ENCODE data around the gene MYH7B. TPM values are rescaled to one million over a fixed set of nuclear protein-coding genes. Genes with fewer than 3 reads are reported as not detected.

Gene MYH7B
- total and polyA plus RNA-seq, 4 donors = 0.21 to 0.89 (median 0.59) TPM

DNA sequence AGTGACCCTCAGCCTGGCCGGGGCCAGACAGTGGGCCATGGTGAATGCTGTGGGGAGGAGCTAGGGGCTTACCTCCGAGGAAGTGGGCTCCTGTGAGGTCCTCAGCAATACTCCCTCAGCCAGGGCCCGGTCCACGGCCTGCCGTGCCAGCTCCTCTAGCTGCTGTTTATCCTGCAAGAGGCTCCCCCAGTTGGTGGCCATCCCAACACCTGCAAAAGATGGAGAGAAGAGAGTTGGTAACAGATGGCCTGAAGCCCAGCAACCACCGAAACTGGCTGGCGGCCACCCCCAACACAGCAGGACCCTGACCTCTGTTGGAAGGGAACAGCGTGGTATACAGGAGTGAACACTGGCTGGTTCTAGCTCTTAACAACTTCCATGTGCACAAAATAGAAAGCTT is 4.0 kb upstream of the MYH7B start:
- WGBS, 2 donors = 86 to 91% methylated on average over 8 of the region's 8 CpGs
- no peak for DNase-seq
- Histone ChIP-seq H3K27me3 (ENCODE audit: control insufficient read depth in 3 of 3, insufficient read depth in 3 of 3, low read length in 2 of 3) (no peaks in the 10 kb centered on the region), H3K4me3 (no peak overlapping the region), H3K9me3 (ENCODE audit: control insufficient read depth in 4 of 4, insufficient read depth in 3 of 4, low read length in 3 of 4) (no peaks in the 10 kb centered on the region), H3K9ac (ENCODE audit: insufficient read depth in 1 of 2, low read length in 2 of 2) (no peak overlapping the region), H3K36me3 (ENCODE audit: control insufficient read depth in 4 of 4, insufficient read depth in 4 of 4, low read length in 4 of 4) (peaks cover 0 to 11% (median 1%) of the 10 kb centered on the region in 4 donors), H3K4me1 (ENCODE audit: control insufficient read depth in 5 of 5, insufficient read depth in 5 of 5, low read length in 5 of 5) (peaks cover 0 to 10% (median 2%) of the 10 kb centered on the region in 5 donors), H3K27ac (ENCODE audit: low read depth in 1 of 2, low read length in 1 of 2) (peak overlapping the region in 1 of 2 donors; percentile 66)
- ATAC-seq (ENCODE audit: insufficient read depth, low FRiP score) = no peak
- TF ChIP-seq, protein P1, sequence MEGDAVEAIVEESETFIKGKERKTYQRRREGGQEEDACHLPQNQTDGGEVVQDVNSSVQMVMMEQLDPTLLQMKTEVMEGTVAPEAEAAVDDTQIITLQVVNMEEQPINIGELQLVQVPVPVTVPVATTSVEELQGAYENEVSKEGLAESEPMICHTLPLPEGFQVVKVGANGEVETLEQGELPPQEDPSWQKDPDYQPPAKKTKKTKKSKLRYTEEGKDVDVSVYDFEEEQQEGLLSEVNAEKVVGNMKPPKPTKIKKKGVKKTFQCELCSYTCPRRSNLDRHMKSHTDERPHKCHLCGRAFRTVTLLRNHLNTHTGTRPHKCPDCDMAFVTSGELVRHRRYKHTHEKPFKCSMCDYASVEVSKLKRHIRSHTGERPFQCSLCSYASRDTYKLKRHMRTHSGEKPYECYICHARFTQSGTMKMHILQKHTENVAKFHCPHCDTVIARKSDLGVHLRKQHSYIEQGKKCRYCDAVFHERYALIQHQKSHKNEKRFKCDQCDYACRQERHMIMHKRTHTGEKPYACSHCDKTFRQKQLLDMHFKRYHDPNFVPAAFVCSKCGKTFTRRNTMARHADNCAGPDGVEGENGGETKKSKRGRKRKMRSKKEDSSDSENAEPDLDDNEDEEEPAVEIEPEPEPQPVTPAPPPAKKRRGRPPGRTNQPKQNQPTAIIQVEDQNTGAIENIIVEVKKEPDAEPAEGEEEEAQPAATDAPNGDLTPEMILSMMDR (IDR thresholded peaks at IDR 0.05; ENCODE audit: control extremely low read depth, extremely low read depth) = no peak

- Histone ChIP-seq H3K4me3 (no peak overlapping the region), H3K9ac (ENCODE audit: insufficient read depth in 1 of 2, low read length in 2 of 2) (no peak overlapping the region), H3K27me3 (ENCODE audit: control insufficient read depth in 3 of 3, insufficient read depth in 3 of 3, low read length in 2 of 3) (no peaks in the 10 kb centered on the region), H3K27ac (ENCODE audit: low read depth in 1 of 2, low read length in 1 of 2) (peak overlapping the region in 1 of 2 donors; percentile 77), H3K9me3 (ENCODE audit: control insufficient read depth in 4 of 4, insufficient read depth in 3 of 4, low read length in 3 of 4) (no peaks in the 10 kb centered on the region), H3K36me3 (ENCODE audit: control insufficient read depth in 4 of 4, insufficient read depth in 4 of 4, low read length in 4 of 4) (peaks cover 0 to 11% (median under 1%) of the 10 kb centered on the region in 4 donors), H3K4me1 (ENCODE audit: control insufficient read depth in 5 of 5, insufficient read depth in 5 of 5, low read length in 5 of 5) (peaks cover 0 to 10% (median 2%) of the 10 kb centered on the region in 5 donors)
- DNase-seq (no peak), ATAC-seq (ENCODE audit: insufficient read depth, low FRiP score) (no peak)
- WGBS, 2 donors = 87 to 91% methylated on average over 5 of the region's 5 CpGs
- TF ChIP-seq, protein P1 (IDR thresholded peaks at IDR 0.05; ENCODE audit: control extremely low read depth, extremely low read depth) = no peak
These were observed 3.0 kb upstream of the MYH7B start for GRCh38 chr20:34952671-34953070.

DNA sequence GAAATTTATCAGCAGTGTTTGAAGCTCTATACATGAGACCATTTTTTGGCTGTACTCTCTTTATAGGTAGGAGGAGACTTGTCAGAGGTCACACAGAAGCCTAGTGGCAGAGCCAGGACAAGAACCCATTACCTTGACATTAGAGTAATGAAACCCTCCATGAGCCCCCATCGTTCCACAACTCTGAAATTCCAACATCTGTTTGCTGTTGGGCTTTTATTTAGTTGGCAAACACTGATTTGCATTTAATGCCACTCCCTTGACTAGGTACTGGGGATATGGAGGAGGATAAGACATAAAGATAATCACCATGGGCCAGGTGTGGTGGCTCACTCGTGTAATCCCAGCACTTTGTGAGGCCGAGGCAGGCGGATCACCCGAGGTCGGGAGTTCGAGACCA is 1.7 kb upstream of the MYH7B start:
- H3K4me3 ChIP-seq = no peak overlapping the region
- no peak for ATAC-seq (ENCODE audit: insufficient read depth, low FRiP score)
- TF ChIP-seq, protein P1 (IDR thresholded peaks at IDR 0.05; ENCODE audit: control extremely low read depth, extremely low read depth) = no peak

GRCh38 chr20:34954904-34955230 is 801 bp upstream of the MYH7B start:
- TF ChIP-seq, protein P1 (IDR thresholded peaks at IDR 0.05; ENCODE audit: control extremely low read depth, extremely low read depth) = no peak
- Histone ChIP-seq H3K9ac (ENCODE audit: insufficient read depth in 1 of 2, low read length in 2 of 2) (peak overlapping the region; percentile 73 to 75), H3K4me3 (peak overlapping the region; percentile 49), H3K27ac (ENCODE audit: low read depth in 1 of 2, low read length in 1 of 2) (peak overlapping the region; percentile 79 to 85), H3K4me1 (ENCODE audit: control insufficient read depth in 5 of 5, insufficient read depth in 5 of 5, low read length in 5 of 5) (peaks cover 0 to 10% (median 2%) of the 10 kb centered on the region in 5 donors), H3K9me3 (ENCODE audit: control insufficient read depth in 4 of 4, insufficient read depth in 3 of 4, low read length in 3 of 4) (no peaks in the 10 kb centered on the region), H3K36me3 (ENCODE audit: control insufficient read depth in 4 of 4, insufficient read depth in 4 of 4, low read length in 4 of 4) (peaks cover 0 to 8% (median under 1%) of the 10 kb centered on the region in 4 donors), H3K27me3 (ENCODE audit: control insufficient read depth in 3 of 3, insufficient read depth in 3 of 3, low read length in 2 of 3) (no peaks in the 10 kb centered on the region)
- DNase-seq (peak; percentile 42 to 52 (median 47)), ATAC-seq (ENCODE audit: insufficient read depth, low FRiP score) (no peak)
- 12 to 14% methylated on average over 13 of the region's 13 CpGs for WGBS, 2 donors

More for the DNA sequence above, 1.7 kb upstream of the MYH7B start:
- H3K9me3 ChIP-seq (ENCODE audit: control insufficient read depth in 4 of 4, insufficient read depth in 3 of 4, low read length in 3 of 4) = no peaks in the 10 kb centered on the region
- H3K9ac ChIP-seq (ENCODE audit: insufficient read depth in 1 of 2, low read length in 2 of 2) = no peak overlapping the region
- no peaks in the 10 kb centered on the region for H3K27me3 ChIP-seq (ENCODE audit: control insufficient read depth in 3 of 3, insufficient read depth in 3 of 3, low read length in 2 of 3)
- H3K4me1 ChIP-seq (ENCODE audit: control insufficient read depth in 5 of 5, insufficient read depth in 5 of 5, low read length in 5 of 5) = peaks cover 0 to 10% (median 2%) of the 10 kb centered on the region in 5 donors
- 94 to 95% methylated on average over 7 of the region's 7 CpGs for WGBS, 2 donors
- no peak for DNase-seq
- peak overlapping the region in 1 of 2 donors; percentile 77 for H3K27ac ChIP-seq (ENCODE audit: low read depth in 1 of 2, low read length in 1 of 2)
- H3K36me3 ChIP-seq (ENCODE audit: control insufficient read depth in 4 of 4, insufficient read depth in 4 of 4, low read length in 4 of 4) = peaks cover 0 to 8% (median under 1%) of the 10 kb centered on the region in 4 donors
